ENCODE measurements around the gene NELL1. TPM values are rescaled to one million over a fixed set of nuclear protein-coding genes. Genes with fewer than 3 reads are reported as not detected.

NELL1 gene
- total RNA-seq, 2 experiments from 2014 or later, result not detected

GRCh38 chr11:21472261-21472660 is 802.9 kb downstream of the NELL1 start:
- Histone ChIP-seq H3K27ac (ENCODE audit: low read depth in 1 of 2, low read length in 2 of 2) (no peak overlapping the region), H3K9me3 (ENCODE audit: control insufficient read depth in 1 of 2, insufficient read depth in 1 of 2, low read length in 2 of 2) (peaks cover 0 to 3% of the 10 kb centered on the region in 2 experiments), H3K4me1 (ENCODE audit: insufficient read depth, low read length) (no peaks in the 10 kb centered on the region), H3K4me3 (ENCODE audit: low read length) (no peak overlapping the region), H3K36me3 (ENCODE audit: insufficient read depth, low read length) (no peaks in the 10 kb centered on the region), H3K27me3 (ENCODE audit: control insufficient read depth in 1 of 2, insufficient read depth in 2 of 2, low read length in 2 of 2) (no peaks in the 10 kb centered on the region)
- Mint-ChIP-seq H3K27ac (no peak overlapping the region), H3K9me3 (peaks cover 3% of the 10 kb centered on the region), H3K27me3 (no peaks in the 10 kb centered on the region), H3K36me3 (ENCODE audit: low read depth) (no peaks in the 10 kb centered on the region), H3K4me3 (no peak overlapping the region), H3K4me1 (ENCODE audit: low read depth) (no peaks in the 10 kb centered on the region)
- no peak for TF ChIP-seq CTCF (IDR thresholded peaks at IDR 0.05)
- intact Hi-C loops (cut with DNase I, micrococcal nuclease), result no loop called here
- CTCF ChIA-PET, result no interaction called here
- ATAC-seq (ENCODE audit: poor library complexity) (no peak), DNase-seq (no peak)
- POLR2A ChIA-PET, result no interaction called here

DNA sequence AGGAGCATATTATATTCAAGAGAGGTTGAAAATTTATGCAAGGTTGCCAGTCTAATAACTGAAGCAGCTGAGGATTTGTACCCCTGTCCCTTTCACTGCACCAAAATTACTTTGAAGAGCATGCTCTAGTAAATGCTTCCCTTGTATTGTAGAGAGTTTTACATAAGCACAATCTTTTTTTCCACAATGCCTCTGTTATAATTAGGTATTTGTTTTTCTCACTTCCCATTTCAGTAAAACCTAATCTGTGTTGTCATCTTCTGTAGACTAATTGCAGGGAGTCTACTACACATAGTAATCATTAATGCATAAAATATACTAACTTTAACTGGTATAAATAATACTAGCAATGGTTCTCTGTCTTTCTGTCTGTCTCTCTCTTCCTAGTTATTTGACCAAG is 805.1 kb downstream of the NELL1 start:
- Mint-ChIP-seq H3K36me3 (ENCODE audit: low read depth) (no peaks in the 10 kb centered on the region), H3K27ac (no peak overlapping the region), H3K4me1 (ENCODE audit: low read depth) (no peaks in the 10 kb centered on the region), H3K4me3 (no peak overlapping the region), H3K27me3 (no peaks in the 10 kb centered on the region), H3K9me3 (peaks cover 3% of the 10 kb centered on the region)
- no peaks in the 10 kb centered on the region for H3K4me1 ChIP-seq (ENCODE audit: insufficient read depth, low read length)
- intact Hi-C loops (cut with DNase I, micrococcal nuclease), result no loop called here
- CTCF ChIA-PET, result no interaction called here
- ATAC-seq (ENCODE audit: poor library complexity) (no peak), DNase-seq (no peak)
- H3K4me3 ChIP-seq (ENCODE audit: low read length), result no peak overlapping the region
- H3K9me3 ChIP-seq (ENCODE audit: control insufficient read depth in 1 of 2, insufficient read depth in 1 of 2, low read length in 2 of 2), result peaks cover 0 to 3% of the 10 kb centered on the region in 2 experiments
- H3K36me3 ChIP-seq (ENCODE audit: insufficient read depth, low read length), result no peaks in the 10 kb centered on the region
- H3K27ac ChIP-seq (ENCODE audit: low read depth in 1 of 2, low read length in 2 of 2), result no peak overlapping the region
- TF ChIP-seq CTCF (IDR thresholded peaks at IDR 0.05), result no peak
- H3K27me3 ChIP-seq (ENCODE audit: control insufficient read depth in 1 of 2, insufficient read depth in 2 of 2, low read length in 2 of 2), result no peaks in the 10 kb centered on the region
- POLR2A ChIA-PET, result no interaction called here

DNA sequence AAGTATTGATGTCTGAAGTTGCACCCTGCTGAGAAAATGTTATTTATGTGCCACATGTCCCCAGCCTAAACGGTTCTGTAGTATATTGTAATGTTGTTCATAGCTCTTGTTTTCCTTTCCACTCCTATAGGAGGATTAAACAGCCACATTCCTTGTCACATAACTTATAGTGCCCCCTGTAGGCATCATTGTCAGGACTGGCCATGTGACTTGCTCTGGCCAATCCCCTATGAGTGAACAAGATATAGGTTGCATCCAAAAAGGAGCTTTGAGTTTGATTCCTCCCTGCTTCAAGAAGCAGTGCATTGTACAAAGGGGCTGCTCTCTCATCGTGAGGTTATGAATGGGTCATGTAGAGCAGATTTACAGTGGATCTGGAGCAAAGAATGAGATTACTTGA is 805.9 kb downstream of the NELL1 start:
- H3K36me3 Mint-ChIP-seq (ENCODE audit: low read depth), result no peaks in the 10 kb centered on the region
- no peak for DNase-seq
- no peaks in the 10 kb centered on the region for H3K4me1 ChIP-seq (ENCODE audit: insufficient read depth, low read length)
- peaks cover 0 to 3% of the 10 kb centered on the region in 2 experiments for H3K9me3 ChIP-seq (ENCODE audit: control insufficient read depth in 1 of 2, insufficient read depth in 1 of 2, low read length in 2 of 2)
- H3K27ac ChIP-seq (ENCODE audit: low read depth in 1 of 2, low read length in 2 of 2), result no peak overlapping the region
- no peak for ATAC-seq (ENCODE audit: poor library complexity)
- H3K27me3 Mint-ChIP-seq, result no peaks in the 10 kb centered on the region
- no peak overlapping the region for H3K4me3 Mint-ChIP-seq
- H3K9me3 Mint-ChIP-seq, result peaks cover 3% of the 10 kb centered on the region
- H3K36me3 ChIP-seq (ENCODE audit: insufficient read depth, low read length), result no peaks in the 10 kb centered on the region
- POLR2A ChIA-PET, result no interaction called here
- no peak overlapping the region for H3K4me3 ChIP-seq (ENCODE audit: low read length)
- intact Hi-C loops (cut with DNase I, micrococcal nuclease), result no loop called here
- H3K27me3 ChIP-seq (ENCODE audit: control insufficient read depth in 1 of 2, insufficient read depth in 2 of 2, low read length in 2 of 2), result no peaks in the 10 kb centered on the region
- CTCF ChIA-PET, result no interaction called here
- no peak for TF ChIP-seq CTCF (IDR thresholded peaks at IDR 0.05)
- no peaks in the 10 kb centered on the region for H3K4me1 Mint-ChIP-seq (ENCODE audit: low read depth)
- H3K27ac Mint-ChIP-seq, result no peak overlapping the region
